IMR-90 (cell line): Measurements from ENCODE around the gene ACKR4. TPM values are rescaled to one million over a fixed set of nuclear protein-coding genes. Genes with fewer than 3 reads are reported as not detected.

ENCODE experiments used
- ATAC-seq: fragments of 200-7000 bp; cut with Tn5 transposase; 2 replicates; pipeline ENCODE4 v1.9.1; 2020; ENCODE audit warnings: low read depth, mild to moderate bottlenecking, moderate library complexity
- BruUV-seq: library from RNA; stranded (reverse); fragments of 400-500 nt; replicated peaks from 2 replicates; lab custom pipeline; 2021; lab: Mats Ljungman, UMichigan
- CTCF ChIA-PET: fragments of 300-600 bp; formaldehyde crosslinking; extraction: SDS; loops from one replicate; lab custom pipeline; 2021; ENCODE audit warnings: antibody characterized with exemption; lab: Yijun Ruan, JAX
- POLR2A ChIA-PET: fragments of 300-600 bp; sonication (Branson Sonifier 250); formaldehyde crosslinking; loops from one replicate; lab custom pipeline; 2022; ENCODE audit warnings: antibody characterized with exemption; ENCODE audit not compliant: unreplicated experiment; lab: Charles Lee
- DNase-seq: peaks from one replicate; pipeline ENCODE4 v3.0.0; 2013
- H2AFZ ChIP-seq: replicated peaks from 2 replicates; pipeline ENCODE3; 2013; ENCODE audit warnings: low read length, mild to moderate bottlenecking; ENCODE audit not compliant: poor library complexity
- H2AK5ac ChIP-seq: 2 replicates; pipeline ENCODE4 v1.6.1; 2013; ENCODE audit warnings: low read depth, low read length, inconsistent platforms
- H2AK9ac ChIP-seq: replicated peaks from 2 replicates; pipeline ENCODE3; 2013; ENCODE audit warnings: mild to moderate bottlenecking, low read depth, low read length, moderate library complexity; ENCODE audit not compliant: poor library complexity
- H2BK120ac ChIP-seq: 2 replicates; pipeline ENCODE4 v1.6.1; 2013; ENCODE audit warnings: low read depth, low read length, inconsistent platforms
- H2BK15ac ChIP-seq: 3 replicates; pipeline ENCODE4 v1.6.1; 2013; ENCODE audit warnings: low read depth, low read length, inconsistent platforms
- H2BK20ac ChIP-seq: 2 replicates; pipeline ENCODE4 v1.6.1; 2013; ENCODE audit warnings: low read depth, mild to moderate bottlenecking, inconsistent platforms, low read length, moderate library complexity
- H2BK5ac ChIP-seq: 2 replicates; pipeline ENCODE4 v1.6.1; 2013; ENCODE audit warnings: mild to moderate bottlenecking, low read depth, low read length, inconsistent platforms; ENCODE audit not compliant: poor library complexity, severe bottlenecking
- H3K14ac ChIP-seq: replicated peaks from 2 replicates; pipeline ENCODE4 v1.6.1; 2013; ENCODE audit warnings: low read depth, low read length, inconsistent platforms
- H3K18ac ChIP-seq: 2 replicates; pipeline ENCODE4 v1.6.1; 2013; ENCODE audit warnings: low read depth, low read length, control low read depth
- H3K23ac ChIP-seq: 2 replicates; pipeline ENCODE4 v1.6.1; 2013; ENCODE audit warnings: low read depth, low read length, inconsistent platforms
- H3K27ac ChIP-seq: 2 replicates; pipeline ENCODE4 v1.5.1; 2013; ENCODE audit warnings: mild to moderate bottlenecking, control low read depth, low read length; ENCODE audit not compliant: insufficient read depth
- H3K27me3 ChIP-seq: 2 replicates; pipeline ENCODE4 v1.6.1; 2013; ENCODE audit warnings: low read length; ENCODE audit not compliant: control insufficient read depth, insufficient read depth
- H3K36me3 ChIP-seq: 2 replicates; pipeline ENCODE4 v1.6.1; 2013; ENCODE audit warnings: low read length, mixed read lengths; ENCODE audit not compliant: control insufficient read depth, insufficient read depth
- H3K4ac ChIP-seq: 2 replicates; pipeline ENCODE4 v1.6.1; 2013; ENCODE audit warnings: low read depth, low read length, inconsistent platforms
- H3K4me1 ChIP-seq: 2 replicates; pipeline ENCODE4 v1.6.1; 2013; ENCODE audit warnings: low read length, mixed read lengths; ENCODE audit not compliant: control insufficient read depth, insufficient read depth
- H3K4me2 ChIP-seq: 2 replicates; pipeline ENCODE4 v1.6.1; 2013; ENCODE audit warnings: low read depth, mild to moderate bottlenecking, control low read depth, low read length, moderate library complexity
- H3K4me3 ChIP-seq: 2 replicates; pipeline ENCODE4 v1.5.1; 2013; ENCODE audit warnings: low read depth, mild to moderate bottlenecking, control low read depth, low read length, moderate library complexity; ENCODE audit not compliant: insufficient read depth
- H3K56ac ChIP-seq: 2 replicates; pipeline ENCODE4 v1.6.1; 2013; ENCODE audit warnings: low read length, inconsistent platforms; ENCODE audit not compliant: insufficient read depth; ENCODE audit errors: extremely low read depth
- H3K79me1 ChIP-seq, 2 experiments: 2 replicates each; pipeline ENCODE4 v1.6.1; 2013; ENCODE audit warnings: low read length in 2 of 2, inconsistent platforms in 1 of 2, low read depth in 1 of 2
- H3K9ac ChIP-seq: 2 replicates; pipeline ENCODE4 v1.6.1; 2013; ENCODE audit warnings: low read depth, low read length, control low read depth
- H3K9me1 ChIP-seq: 2 replicates; pipeline ENCODE4 v1.6.1; 2013; ENCODE audit warnings: low read length, inconsistent platforms; ENCODE audit not compliant: insufficient read depth
- H3K9me3 ChIP-seq: 2 replicates; pipeline ENCODE4 v1.6.1; 2013; ENCODE audit warnings: low read length; ENCODE audit not compliant: control insufficient read depth, insufficient read depth
- H4K20me1 ChIP-seq: 2 replicates; pipeline ENCODE4 v1.6.1; 2013; ENCODE audit warnings: low read length, inconsistent platforms; ENCODE audit not compliant: insufficient read depth
- H4K5ac ChIP-seq: 2 replicates; pipeline ENCODE4 v1.6.1; 2013; ENCODE audit warnings: mild to moderate bottlenecking, low read depth, low read length, control low read depth
- H4K8ac ChIP-seq, 2 experiments: 2 replicates each; pipeline ENCODE4 v1.6.1; 2013; ENCODE audit warnings: low read depth in 2 of 2, low read length in 2 of 2, control low read depth in 1 of 2, inconsistent platforms in 1 of 2
- H4K91ac ChIP-seq: 2 replicates; pipeline ENCODE4 v1.6.1; 2013; ENCODE audit warnings: low read depth, low read length, inconsistent platforms; ENCODE audit not compliant: insufficient read depth
- BHLHE40 ChIP-seq: fragments of 150-350 bp; IDR thresholded peaks from 2 replicates; pipeline ENCODE4 v1.6.1; 2016; ENCODE audit warnings: mild to moderate bottlenecking, low read depth, low read length
- CHD1 ChIP-seq: IDR thresholded peaks from 2 replicates; pipeline ENCODE4 v1.6.1; 2012; ENCODE audit warnings: low read depth, low read length, improper control_type of control experiment
- ELK1 ChIP-seq: fragments of 150-350 bp; IDR thresholded peaks from 2 replicates; pipeline ENCODE4 v1.6.1; 2016; ENCODE audit warnings: low read depth, mild to moderate bottlenecking, low read length, moderate library complexity, borderline replicate concordance
- FOS ChIP-seq: fragments of 150-350 bp; IDR thresholded peaks from 2 replicates; pipeline ENCODE4 v1.6.1; 2016; ENCODE audit warnings: low read depth, low read length
- MAFK ChIP-seq: IDR thresholded peaks from 2 replicates; pipeline ENCODE4 v1.6.1; 2012; ENCODE audit warnings: low read depth, low read length, improper control_type of control experiment
- MAZ ChIP-seq: IDR thresholded peaks from 2 replicates; pipeline ENCODE4 v1.6.1; 2012; ENCODE audit warnings: low read depth, mild to moderate bottlenecking, low read length, improper control_type of control experiment, moderate library complexity, borderline replicate concordance
- RAD21 ChIP-seq: IDR thresholded peaks from 2 replicates; pipeline ENCODE4 v1.6.1; 2012; ENCODE audit warnings: low read length, improper control_type of control experiment
- RCOR1 ChIP-seq: IDR thresholded peaks from 2 replicates; pipeline ENCODE4 v1.6.1; 2012; ENCODE audit warnings: mild to moderate bottlenecking, low read length, improper control_type of control experiment; ENCODE audit not compliant: insufficient replicate concordance
- WGBS, 2 experiments: methylation state at CpG; one replicate each; pipeline versions ENCODE4 v1.1.5 to v1.1.7; 2013; ENCODE audit warnings: missing lambda C conversion rate in 2 of 2; ENCODE audit not compliant: insufficient read length in 1 of 2; ENCODE audit errors: extremely low coverage in 2 of 2; 5-methylcytosine and 5-hydroxymethylcytosine counted together
- dilution Hi-C: fragments of 300-500 bp; cut with HindIII; formaldehyde crosslinking; loops from one replicate; pipeline ENCODE4 v1.14.3; 2018; ENCODE audit warnings: low sequenced_read_pairs; ENCODE audit not compliant: unreplicated experiment
- in situ Hi-C: fragments of 300-500 bp; cut with MboI; formaldehyde crosslinking; loops from 3 replicates; pipeline ENCODE4 v1.14.3; 2019; ENCODE audit warnings: low sequenced_read_pairs, inconsistent platforms, mixed read lengths
- intact Hi-C: fragments of 100-400 bp; cut with micrococcal nuclease; formaldehyde crosslinking; loops from 2 replicates; pipeline ENCODE4 v1.10.0; 2022
- polyA plus RNA-seq, 3 experiments: library from polyadenylated mRNA; depleted of rRNA; stranded (reverse); fragments of >200 nt; gene quantifications; 2 replicates each; pipeline ENCODE4 v1.2.3, GENCODE V29; 2012; ENCODE audit warnings: low replicate concordance in 1 of 3
- total RNA-seq: library from RNA; depleted of rRNA; stranded (reverse); fragments of >200 nt; gene quantifications from 2 replicates; pipeline ENCODE4 v1.2.3, GENCODE V29; 2012
- TF ChIP-seq, protein P1 (sequence below): conservative IDR thresholded peaks from 2 replicates; pipeline ENCODE4 v1.5.1; 2012; ENCODE audit warnings: mild to moderate bottlenecking, low read depth, low read length, improper control_type of control experiment
- TF ChIP-seq, protein P2 (sequence below): fragments of 150-350 bp; IDR thresholded peaks from 2 replicates; pipeline ENCODE4 v1.6.1; 2017; ENCODE audit warnings: mild to moderate bottlenecking, antibody characterized with exemption, low read length, low read depth

ACKR4 gene
- total and polyA plus RNA-seq, 2 of the 4 experiments (the other 2 are of a cell fraction), result 0.18 TPM; not detected in 1

- Histone ChIP-seq H4K8ac (peak overlapping the region; percentile 66 to 92; a peak in 2 of 4 replicates), H3K18ac (peak overlapping the region; percentile 99), H4K20me1 (no peaks in the 10 kb centered on the region), H2AK9ac (no peak overlapping the region), H2BK5ac (peak overlapping the region; percentile 95), H3K27me3 (no peaks in the 10 kb centered on the region), H3K14ac (peak overlapping the region; percentile 88; the same call in 1 of the 2 replicates), H3K36me3 (peaks cover 3% of the 10 kb centered on the region; the same call in 1 of the 2 replicates), H3K4me1 (peaks cover 9% of the 10 kb centered on the region), H3K4me2 (peak overlapping the region; percentile 76; the same call in 1 of the 2 replicates), H2AK5ac (no peak overlapping the region), H3K9me3 (no peaks in the 10 kb centered on the region), H3K4ac (peak overlapping the region; percentile 81; the same call in 1 of the 2 replicates), H3K9me1 (no peaks in the 10 kb centered on the region; the same call in 1 of the 2 replicates), H2BK20ac (peak overlapping the region; percentile 97), H3K4me3 (no peak overlapping the region), H3K23ac (no peak overlapping the region; the same call in 1 of the 2 replicates), H2BK120ac (peak overlapping the region; percentile 98; the same call in 1 of the 2 replicates), H4K5ac (peak overlapping the region; percentile 100), H3K27ac (peak overlapping the region; percentile 83; the same call in 1 of the 2 replicates), H2AFZ (no peak overlapping the region), H3K9ac (0 out of 2 replicates have a peak overlapping the region, but pooled peaks have one; percentile 34), H4K91ac (peak overlapping the region; percentile 85; the same call in 1 of the 2 replicates), H3K56ac (peak overlapping the region; percentile 91), H2BK15ac (no peak overlapping the region), H3K79me1 (peaks cover 0 to 10% of the 10 kb centered on the region in 2 experiments; a peak in 1 of 4 replicates)
- DNase-seq (peak; percentile 49), ATAC-seq (peak; percentile 82)
- WGBS, 2 experiments, result no CpG with 5 or more reads among the region's 1 CpG
- intact Hi-C loops, result loop anchor here (2.0 kb wide), 1 partner anchor 33 kb away; no protein-coding TSS in a partner anchor
- in situ Hi-C loops, result loop anchor here (25.0 kb wide), 1 partner anchor 375 kb away; no protein-coding TSS in a partner anchor
- ChIA-PET POLR2A (no interaction called here), CTCF (no interaction called here)
- BruUV-seq, result no TSS peak
- no peak for TF ChIP-seq CHD1
- TF ChIP-seq MAFK, result no peak
- TF ChIP-seq RCOR1, result no peak
- no peak for TF ChIP-seq FOS
- TF ChIP-seq ELK1, result no peak
- no peak for TF ChIP-seq MAZ
- TF ChIP-seq, protein P1, sequence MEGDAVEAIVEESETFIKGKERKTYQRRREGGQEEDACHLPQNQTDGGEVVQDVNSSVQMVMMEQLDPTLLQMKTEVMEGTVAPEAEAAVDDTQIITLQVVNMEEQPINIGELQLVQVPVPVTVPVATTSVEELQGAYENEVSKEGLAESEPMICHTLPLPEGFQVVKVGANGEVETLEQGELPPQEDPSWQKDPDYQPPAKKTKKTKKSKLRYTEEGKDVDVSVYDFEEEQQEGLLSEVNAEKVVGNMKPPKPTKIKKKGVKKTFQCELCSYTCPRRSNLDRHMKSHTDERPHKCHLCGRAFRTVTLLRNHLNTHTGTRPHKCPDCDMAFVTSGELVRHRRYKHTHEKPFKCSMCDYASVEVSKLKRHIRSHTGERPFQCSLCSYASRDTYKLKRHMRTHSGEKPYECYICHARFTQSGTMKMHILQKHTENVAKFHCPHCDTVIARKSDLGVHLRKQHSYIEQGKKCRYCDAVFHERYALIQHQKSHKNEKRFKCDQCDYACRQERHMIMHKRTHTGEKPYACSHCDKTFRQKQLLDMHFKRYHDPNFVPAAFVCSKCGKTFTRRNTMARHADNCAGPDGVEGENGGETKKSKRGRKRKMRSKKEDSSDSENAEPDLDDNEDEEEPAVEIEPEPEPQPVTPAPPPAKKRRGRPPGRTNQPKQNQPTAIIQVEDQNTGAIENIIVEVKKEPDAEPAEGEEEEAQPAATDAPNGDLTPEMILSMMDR, result no peak
- no peak for TF ChIP-seq BHLHE40
- TF ChIP-seq RAD21, result no peak
- TF ChIP-seq, protein P2, sequence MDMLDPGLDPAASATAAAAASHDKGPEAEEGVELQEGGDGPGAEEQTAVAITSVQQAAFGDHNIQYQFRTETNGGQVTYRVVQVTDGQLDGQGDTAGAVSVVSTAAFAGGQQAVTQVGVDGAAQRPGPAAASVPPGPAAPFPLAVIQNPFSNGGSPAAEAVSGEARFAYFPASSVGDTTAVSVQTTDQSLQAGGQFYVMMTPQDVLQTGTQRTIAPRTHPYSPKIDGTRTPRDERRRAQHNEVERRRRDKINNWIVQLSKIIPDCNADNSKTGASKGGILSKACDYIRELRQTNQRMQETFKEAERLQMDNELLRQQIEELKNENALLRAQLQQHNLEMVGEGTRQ, result no peak
- dilution Hi-C loops, result loop anchor here (25.0 kb wide), 1 partner anchor 100 kb away; no protein-coding TSS in a partner anchor
Observed at GRCh38 chr3:132637590-132637989, 40.5 kb downstream of the ACKR4 start.
